ENCODE measurements around the gene TMEM132A. TPM values are rescaled to one million over a fixed set of nuclear protein-coding genes. Genes with fewer than 3 reads are reported as not detected.

The TMEM132A gene
- total and polyA plus RNA-seq, 2 donors (not counting 1 experiment from before 2014, with no cell fraction given), result 6.9 to 13.2 TPM

DNA sequence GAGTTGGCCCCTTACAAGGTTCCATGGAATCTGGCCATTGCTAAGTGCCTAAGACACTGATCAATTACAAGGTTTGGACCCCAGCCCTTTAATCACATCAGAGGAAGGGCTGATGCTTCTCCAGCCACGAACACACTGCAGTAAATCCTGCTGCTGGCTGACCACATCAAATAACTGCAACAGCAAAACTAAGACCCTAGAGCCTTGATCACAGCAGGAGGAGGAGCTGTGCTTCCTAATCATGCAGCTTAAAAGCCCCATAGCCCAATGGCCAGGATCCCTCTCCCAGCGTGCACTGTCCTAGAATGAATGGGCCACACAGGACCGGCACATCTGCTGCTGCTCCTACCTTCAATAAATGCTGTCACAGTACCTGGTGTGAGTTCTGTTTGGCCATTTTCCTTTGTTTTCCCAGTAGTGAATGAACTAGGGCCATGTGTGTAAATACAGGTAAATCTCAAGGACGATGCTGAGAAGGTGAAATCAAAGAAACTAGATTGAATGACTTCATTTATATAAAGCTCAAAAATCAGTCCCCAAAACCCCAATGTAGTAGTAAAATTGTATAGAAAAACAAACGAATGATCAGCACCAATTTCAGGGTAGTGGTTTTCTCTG, 44.2 kb upstream of the TMEM132A start:
- Histone ChIP-seq H2AFZ (ENCODE audit: low read length) (no peak overlapping the region), H3K27ac (ENCODE audit: insufficient read depth, low read length) (no peak overlapping the region), H3K9me3 (ENCODE audit: control insufficient read depth, insufficient read depth, low read depth, low read length) (no peaks in the 10 kb centered on the region), H3K4me3 (replicated peaks in 1 of 4; ENCODE audit: control extremely low read depth in 1 of 4, insufficient read depth in 1 of 4, low read depth in 3 of 4, low read length in 4 of 4) (no peak overlapping the region), H3K9ac (ENCODE audit: insufficient read depth, low read length) (no peak overlapping the region), H3K36me3 (ENCODE audit: control insufficient read depth, insufficient read depth, low read length) (no peaks in the 10 kb centered on the region), H3K27me3 (ENCODE audit: control insufficient read depth, insufficient read depth, low read length) (no peaks in the 10 kb centered on the region), H3K4me1 (ENCODE audit: control insufficient read depth, extremely low read depth, insufficient read depth, low read length) (no peaks in the 10 kb centered on the region), H4K20me1 (ENCODE audit: control insufficient read depth, extremely low read depth, insufficient read depth, low read length) (no peaks in the 10 kb centered on the region), H3K79me2 (ENCODE audit: control insufficient read depth, insufficient read depth, low read length) (no peaks in the 10 kb centered on the region), H3K4me2 (ENCODE audit: extremely low read depth, insufficient read depth, low read length) (no peak overlapping the region)
- TF ChIP-seq EZH2 (IDR thresholded peaks at IDR 0.05; ENCODE audit: low read length, missing control alignments), result no peak
- TF ChIP-seq, protein P1, sequence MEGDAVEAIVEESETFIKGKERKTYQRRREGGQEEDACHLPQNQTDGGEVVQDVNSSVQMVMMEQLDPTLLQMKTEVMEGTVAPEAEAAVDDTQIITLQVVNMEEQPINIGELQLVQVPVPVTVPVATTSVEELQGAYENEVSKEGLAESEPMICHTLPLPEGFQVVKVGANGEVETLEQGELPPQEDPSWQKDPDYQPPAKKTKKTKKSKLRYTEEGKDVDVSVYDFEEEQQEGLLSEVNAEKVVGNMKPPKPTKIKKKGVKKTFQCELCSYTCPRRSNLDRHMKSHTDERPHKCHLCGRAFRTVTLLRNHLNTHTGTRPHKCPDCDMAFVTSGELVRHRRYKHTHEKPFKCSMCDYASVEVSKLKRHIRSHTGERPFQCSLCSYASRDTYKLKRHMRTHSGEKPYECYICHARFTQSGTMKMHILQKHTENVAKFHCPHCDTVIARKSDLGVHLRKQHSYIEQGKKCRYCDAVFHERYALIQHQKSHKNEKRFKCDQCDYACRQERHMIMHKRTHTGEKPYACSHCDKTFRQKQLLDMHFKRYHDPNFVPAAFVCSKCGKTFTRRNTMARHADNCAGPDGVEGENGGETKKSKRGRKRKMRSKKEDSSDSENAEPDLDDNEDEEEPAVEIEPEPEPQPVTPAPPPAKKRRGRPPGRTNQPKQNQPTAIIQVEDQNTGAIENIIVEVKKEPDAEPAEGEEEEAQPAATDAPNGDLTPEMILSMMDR (conservative IDR thresholded peaks at IDR 0.05 in 1 of 2, IDR thresholded peaks at IDR 0.05 in 1 of 2; ENCODE audit: low read depth in 1 of 2, low read length in 2 of 2), result no peak
- DNase-seq (ENCODE audit: low read depth in 2 of 2), result no peak

DNA sequence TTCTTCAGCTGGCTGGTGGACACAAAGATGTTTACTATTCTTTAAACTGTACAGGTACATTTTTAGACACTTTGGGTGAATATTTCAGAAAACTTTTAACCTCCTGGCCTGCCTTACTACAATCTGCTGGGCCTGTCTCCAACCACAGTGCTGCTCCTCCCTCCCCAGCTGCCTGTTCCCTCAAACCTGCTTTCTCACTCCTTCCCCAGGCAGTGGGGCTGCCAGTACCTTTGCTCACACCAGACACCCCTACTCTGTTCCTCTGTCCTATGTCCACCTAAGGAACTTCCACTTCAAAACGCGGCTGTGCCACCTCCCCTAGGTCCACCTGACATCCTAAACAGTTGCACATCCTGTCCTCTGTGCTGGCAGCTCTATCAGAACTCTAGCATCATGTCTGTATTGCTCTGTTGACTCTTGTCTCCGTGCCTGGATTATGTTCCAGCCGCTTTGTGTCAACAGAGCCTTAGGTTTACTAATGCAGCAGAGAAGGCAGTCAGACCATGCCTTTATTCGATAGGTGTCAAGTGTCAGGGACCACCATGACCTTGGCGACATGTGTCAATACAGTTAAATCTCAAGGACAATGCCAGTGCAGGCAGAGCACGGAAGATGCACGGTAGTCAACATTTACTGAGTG, 43.5 kb upstream of the TMEM132A start:
- no peaks in the 10 kb centered on the region for H4K20me1 ChIP-seq (ENCODE audit: control insufficient read depth, extremely low read depth, insufficient read depth, low read length)
- no peak overlapping the region for H2AFZ ChIP-seq (ENCODE audit: low read length)
- H3K4me3 ChIP-seq (replicated peaks in 1 of 4; ENCODE audit: control extremely low read depth in 1 of 4, insufficient read depth in 1 of 4, low read depth in 3 of 4, low read length in 4 of 4), result no peak overlapping the region
- TF ChIP-seq EZH2 (IDR thresholded peaks at IDR 0.05; ENCODE audit: low read length, missing control alignments), result no peak
- TF ChIP-seq, protein P1 (conservative IDR thresholded peaks at IDR 0.05 in 1 of 2, IDR thresholded peaks at IDR 0.05 in 1 of 2; ENCODE audit: low read depth in 1 of 2, low read length in 2 of 2), result no peak
- H3K4me2 ChIP-seq (ENCODE audit: extremely low read depth, insufficient read depth, low read length), result no peak overlapping the region
- no peaks in the 10 kb centered on the region for H3K27me3 ChIP-seq (ENCODE audit: control insufficient read depth, insufficient read depth, low read length)
- no peak overlapping the region for H3K9ac ChIP-seq (ENCODE audit: insufficient read depth, low read length)
- no peaks in the 10 kb centered on the region for H3K79me2 ChIP-seq (ENCODE audit: control insufficient read depth, insufficient read depth, low read length)
- DNase-seq (ENCODE audit: low read depth in 2 of 2), result no peak
- H3K9me3 ChIP-seq (ENCODE audit: control insufficient read depth, insufficient read depth, low read depth, low read length), result no peaks in the 10 kb centered on the region
- no peaks in the 10 kb centered on the region for H3K4me1 ChIP-seq (ENCODE audit: control insufficient read depth, extremely low read depth, insufficient read depth, low read length)
- H3K36me3 ChIP-seq (ENCODE audit: control insufficient read depth, insufficient read depth, low read length), result no peaks in the 10 kb centered on the region
- H3K27ac ChIP-seq (ENCODE audit: insufficient read depth, low read length), result no peak overlapping the region

DNA sequence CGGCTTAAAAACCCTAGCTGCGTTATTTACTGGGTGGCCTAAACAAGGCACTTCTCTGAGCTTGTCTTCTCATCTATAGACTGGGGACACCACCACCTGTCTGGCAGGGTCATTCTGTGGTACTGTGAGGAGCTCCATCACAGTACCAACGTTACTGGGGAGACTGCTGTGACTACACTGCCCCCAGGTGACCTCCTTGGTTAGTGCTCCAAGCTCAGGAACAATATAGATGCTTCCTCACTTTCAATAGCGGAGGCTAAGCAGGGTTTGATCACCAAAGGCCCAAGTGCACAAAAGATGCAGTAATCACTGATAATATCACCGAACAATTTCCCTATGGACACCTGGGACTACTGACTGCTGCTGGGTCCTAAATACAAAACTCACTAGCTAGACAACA, 36.7 kb upstream of the TMEM132A start:
- TF ChIP-seq, protein P1 (conservative IDR thresholded peaks at IDR 0.05 in 1 of 2, IDR thresholded peaks at IDR 0.05 in 1 of 2; ENCODE audit: low read depth in 1 of 2, low read length in 2 of 2), result peak; percentile 67 to 73
- TF ChIP-seq EZH2 (IDR thresholded peaks at IDR 0.05; ENCODE audit: low read length, missing control alignments), result no peak
- Histone ChIP-seq H3K79me2 (ENCODE audit: control insufficient read depth, insufficient read depth, low read length) (no peaks in the 10 kb centered on the region), H3K27me3 (ENCODE audit: control insufficient read depth, insufficient read depth, low read length) (no peaks in the 10 kb centered on the region), H3K4me1 (ENCODE audit: control insufficient read depth, extremely low read depth, insufficient read depth, low read length) (no peaks in the 10 kb centered on the region), H3K9me3 (ENCODE audit: control insufficient read depth, insufficient read depth, low read depth, low read length) (no peaks in the 10 kb centered on the region), H3K4me2 (ENCODE audit: extremely low read depth, insufficient read depth, low read length) (no peak overlapping the region), H2AFZ (ENCODE audit: low read length) (no peak overlapping the region), H4K20me1 (ENCODE audit: control insufficient read depth, extremely low read depth, insufficient read depth, low read length) (no peaks in the 10 kb centered on the region), H3K36me3 (ENCODE audit: control insufficient read depth, insufficient read depth, low read length) (peaks cover 3% of the 10 kb centered on the region), H3K4me3 (replicated peaks in 1 of 4; ENCODE audit: control extremely low read depth in 1 of 4, insufficient read depth in 1 of 4, low read depth in 3 of 4, low read length in 4 of 4) (no peak overlapping the region), H3K9ac (ENCODE audit: insufficient read depth, low read length) (no peak overlapping the region), H3K27ac (ENCODE audit: insufficient read depth, low read length) (no peak overlapping the region)
- DNase-seq (ENCODE audit: low read depth in 2 of 2), result peak; percentile 27 to 58
